HG03025 (cell line): ENCODE data around the gene PRKN.
"Not testable (repeated sequence)": the region's sequence is repeated elsewhere in the genome, so short reads cannot be mapped to it uniquely, and the experiment has no call there.

Experiments used
- ATAC-seq: cut with Tn5 transposase; IDR thresholded peaks from one replicate; pipeline ENCODE4 v1.9.1; 2021; ENCODE audit warnings: mild to moderate bottlenecking, moderate library complexity; ENCODE audit not compliant: unreplicated experiment, low FRiP score

The PRKN gene

DNA sequence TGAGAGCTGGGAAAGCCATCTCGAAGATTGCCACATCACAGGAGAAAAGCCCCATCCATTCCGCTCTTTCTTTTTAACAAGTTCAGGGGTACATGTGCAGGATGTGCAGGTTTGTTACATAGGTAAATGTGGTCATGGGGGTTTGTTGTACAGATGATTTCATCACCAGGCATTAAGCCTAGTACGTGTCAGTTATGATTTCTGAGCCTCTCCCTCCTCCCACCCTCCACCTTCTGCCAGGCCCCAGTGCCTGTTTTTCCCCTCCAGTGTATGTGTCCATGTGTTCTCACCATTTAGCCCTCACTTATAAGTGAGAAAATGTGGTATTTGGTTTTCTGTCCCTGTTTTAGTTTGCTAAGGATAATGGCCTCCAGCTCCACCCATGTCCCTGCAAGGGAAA, 887.2 kb downstream of the PRKN start:
- no peak for ATAC-seq

DNA sequence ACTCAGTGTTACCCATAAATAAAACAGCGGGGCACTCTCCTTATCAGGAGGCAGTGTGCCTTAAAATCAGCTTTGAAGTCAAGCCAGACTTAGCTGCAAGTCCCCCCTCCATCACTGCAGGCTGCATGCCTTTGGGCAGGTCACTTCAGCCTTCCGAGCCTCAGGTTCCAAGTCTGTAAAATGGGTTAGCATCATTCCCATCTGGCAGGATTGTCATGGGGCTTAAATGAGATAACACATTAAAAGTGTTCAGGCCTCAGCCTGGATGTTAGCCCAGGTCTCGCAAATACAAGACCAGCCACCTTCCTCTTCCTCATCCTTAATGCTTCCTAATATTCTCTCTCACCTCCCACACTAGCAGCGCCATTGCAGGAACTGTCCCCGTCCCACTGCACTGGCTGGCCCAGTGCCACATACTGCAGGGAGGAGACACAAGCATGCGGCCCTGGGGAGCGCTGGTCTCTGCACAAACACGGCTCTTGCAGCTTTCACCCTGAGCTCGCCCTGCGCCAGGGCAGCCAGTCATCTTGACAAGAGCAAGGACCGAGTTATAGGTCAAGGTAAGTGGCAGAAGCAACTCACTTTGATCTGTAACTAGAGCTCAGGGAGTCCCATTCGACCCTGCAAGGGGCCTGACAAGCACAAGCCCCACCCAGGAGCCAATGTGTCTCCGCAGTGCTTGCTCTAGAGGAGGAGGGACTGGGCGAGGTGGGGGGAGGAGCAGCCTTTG, 889.1 kb downstream of the PRKN start:
- ATAC-seq: no peak

DNA sequence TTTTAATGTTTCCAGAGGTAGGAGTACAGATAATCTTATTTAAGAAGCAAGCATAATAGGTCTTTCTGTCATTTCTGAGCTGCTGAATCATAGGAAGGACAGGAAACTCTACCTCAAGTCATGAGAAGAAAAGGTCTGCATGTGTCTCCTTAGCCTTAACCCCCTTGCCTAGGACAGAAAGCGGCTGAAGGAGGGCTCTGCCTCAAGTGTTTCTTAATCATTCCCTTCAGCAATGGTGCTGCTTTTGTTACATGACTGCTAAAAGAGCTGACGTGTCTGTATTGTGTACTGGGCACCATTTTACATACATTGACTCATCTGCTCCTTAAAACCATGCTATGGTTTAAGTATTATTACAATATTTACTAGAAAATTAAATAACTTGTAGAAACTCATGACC, 889.7 kb downstream of the PRKN start:
- no peak for ATAC-seq

DNA sequence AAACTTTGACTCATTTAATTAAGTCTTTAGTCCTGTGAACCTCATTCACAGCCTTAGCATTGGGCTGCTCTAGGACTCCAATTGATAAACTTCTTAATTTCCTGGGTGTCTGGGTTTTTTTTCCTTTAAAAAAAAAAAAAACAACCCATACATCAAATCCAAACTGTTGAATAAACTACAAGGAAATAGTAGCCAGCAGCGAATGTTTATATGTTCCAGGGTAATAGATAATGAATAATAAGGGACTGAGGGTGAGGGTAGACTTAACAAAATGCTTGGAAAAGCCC, 890.2 kb downstream of the PRKN start:
- ATAC-seq: no peak

DNA sequence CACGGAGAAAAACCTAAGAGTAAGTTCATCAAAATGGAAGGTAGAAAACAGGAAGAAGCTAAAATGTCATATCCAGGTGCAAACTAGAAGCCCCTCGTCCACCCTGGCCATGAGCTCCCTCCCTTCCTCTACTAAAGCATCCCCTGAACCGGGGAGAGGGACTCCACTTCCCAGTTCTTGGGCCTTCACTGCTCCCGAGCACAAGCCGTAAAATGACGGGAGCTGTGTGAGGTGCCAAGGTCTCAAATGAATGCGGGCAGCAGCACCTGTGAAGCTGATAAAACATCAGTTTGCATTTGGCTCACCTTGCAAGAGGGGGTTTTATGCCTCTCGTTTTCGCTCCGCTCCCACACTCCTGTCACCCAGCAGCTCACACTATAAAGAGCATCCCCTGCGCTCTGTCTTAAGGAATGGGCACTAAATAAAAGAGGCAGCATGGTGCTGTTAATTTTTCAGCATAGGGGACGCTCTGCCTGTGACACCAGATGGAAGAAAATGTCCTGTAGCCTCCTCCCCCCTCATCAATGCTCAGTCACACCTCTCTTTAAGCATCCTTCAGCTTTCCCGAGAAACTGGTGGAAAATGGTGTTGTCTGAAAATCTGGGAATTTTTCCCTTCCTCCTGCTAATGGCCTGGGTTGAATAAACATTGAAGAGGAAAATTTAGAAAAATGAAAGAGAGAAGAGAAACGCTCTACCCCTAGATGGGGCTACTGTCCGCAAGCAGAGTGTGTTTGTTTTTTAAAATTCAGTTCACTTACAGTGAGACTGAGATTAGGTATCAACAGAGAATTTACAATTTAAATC, 890.7 kb downstream of the PRKN start:
- no peak for ATAC-seq

DNA sequence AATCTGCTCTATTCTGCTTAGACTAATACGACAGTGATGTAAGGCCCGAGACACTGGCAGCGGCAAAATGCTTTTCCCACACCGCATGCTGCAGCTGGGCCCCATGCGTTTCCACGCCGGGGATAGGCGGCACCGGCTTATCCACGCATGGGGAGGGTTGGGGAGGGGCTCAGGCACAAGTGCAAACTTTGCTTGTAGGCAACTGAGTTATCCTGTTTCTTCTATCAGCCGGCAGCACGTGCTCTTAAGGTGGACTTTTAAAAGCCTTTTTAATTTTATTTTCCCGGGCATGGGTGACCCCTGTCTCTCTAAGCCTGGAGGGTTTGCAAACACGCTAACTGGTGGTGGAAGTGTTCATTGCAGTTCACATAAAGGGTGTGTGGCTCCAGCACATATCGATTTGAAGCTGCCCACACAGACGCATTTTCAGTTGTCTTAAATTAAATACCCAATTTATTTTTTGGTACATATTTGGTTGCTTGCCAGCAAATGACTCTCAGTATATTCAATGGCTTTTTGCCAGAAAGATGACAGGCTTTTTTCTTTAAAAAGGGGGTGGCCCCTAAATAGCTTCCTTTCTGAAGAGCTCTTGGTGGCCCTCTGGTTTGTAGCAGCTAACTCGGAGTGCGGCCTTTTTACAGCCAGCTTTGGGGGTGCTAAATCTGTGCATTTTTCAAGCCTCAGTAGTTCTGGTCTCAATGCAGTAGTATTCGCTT, 891.9 kb downstream of the PRKN start:
- no peak for ATAC-seq

DNA sequence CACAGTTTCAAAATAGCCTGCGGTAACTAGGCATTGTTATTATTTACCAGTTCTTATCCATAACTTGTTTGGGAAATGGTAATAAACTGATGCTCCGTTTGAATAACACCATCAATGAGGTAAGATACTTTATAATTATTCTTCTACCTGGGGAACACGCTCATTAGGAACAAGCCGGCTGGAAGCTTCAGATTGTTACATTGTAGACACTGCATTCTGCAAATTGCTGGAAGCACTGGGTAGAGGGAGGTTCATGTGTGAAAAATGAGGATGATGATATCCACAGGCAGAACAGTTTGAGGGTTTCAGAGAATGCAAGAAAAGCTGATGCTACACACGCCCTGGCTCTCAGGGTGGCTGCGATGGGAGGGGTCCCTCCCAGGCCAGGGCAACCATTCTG, 893.1 kb downstream of the PRKN start:
- no peak for ATAC-seq

DNA sequence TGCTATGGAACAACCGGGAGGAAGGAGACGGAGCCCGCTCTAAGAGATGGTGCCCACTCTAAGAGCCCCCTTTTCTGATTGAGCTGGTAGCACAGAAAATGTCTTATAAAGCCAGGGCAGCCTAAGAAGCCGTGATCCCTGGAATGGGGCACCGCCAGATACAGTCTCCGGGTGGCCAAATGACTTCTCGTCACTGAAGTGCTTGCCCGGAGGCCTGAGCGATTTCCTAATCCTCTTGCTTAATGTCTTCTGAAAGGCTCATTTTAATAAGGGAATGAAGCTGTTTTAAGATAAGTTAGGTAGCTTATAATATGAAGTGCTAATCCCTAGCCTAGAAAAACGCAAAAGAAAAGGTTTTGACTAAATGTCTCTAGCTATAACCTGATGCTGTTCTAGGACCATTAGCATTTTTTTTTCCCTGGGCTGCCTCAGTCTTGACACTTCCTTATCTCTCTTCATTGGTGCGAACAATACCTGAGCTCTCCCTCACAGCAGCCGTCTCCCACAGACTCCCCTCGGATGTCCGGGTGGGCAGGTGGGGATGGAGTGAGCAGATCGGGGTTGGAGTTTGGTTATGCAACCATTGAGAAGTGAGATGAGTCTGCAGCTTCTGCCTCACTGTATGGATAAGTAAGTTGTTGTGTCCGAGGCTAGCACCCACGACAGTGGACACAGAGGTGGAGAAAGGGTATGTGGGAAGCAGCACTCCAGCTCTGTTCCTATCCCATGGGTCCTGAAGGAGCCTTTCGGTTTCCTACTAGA, 894.3 kb downstream of the PRKN start:
- no peak for ATAC-seq

DNA sequence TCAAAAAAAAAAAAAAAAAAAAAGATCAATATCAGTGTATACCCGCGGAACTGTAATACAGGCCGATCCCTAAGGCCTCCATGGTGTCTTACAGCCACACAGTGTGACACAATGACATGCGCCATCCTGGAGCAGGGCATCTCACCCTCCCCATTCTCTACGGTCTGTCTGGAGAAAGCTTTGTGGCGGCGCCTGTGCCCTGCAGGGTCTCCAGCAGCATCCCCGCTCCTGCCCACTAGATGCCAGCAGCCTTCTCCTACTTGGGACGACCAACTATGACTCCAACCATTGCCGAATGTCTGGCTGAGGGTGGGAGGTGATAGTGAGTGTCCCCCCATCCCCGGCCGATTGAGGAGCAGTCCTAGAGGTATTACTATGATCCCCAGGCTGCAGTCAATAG, 894.9 kb downstream of the PRKN start:
- no peak for ATAC-seq

DNA sequence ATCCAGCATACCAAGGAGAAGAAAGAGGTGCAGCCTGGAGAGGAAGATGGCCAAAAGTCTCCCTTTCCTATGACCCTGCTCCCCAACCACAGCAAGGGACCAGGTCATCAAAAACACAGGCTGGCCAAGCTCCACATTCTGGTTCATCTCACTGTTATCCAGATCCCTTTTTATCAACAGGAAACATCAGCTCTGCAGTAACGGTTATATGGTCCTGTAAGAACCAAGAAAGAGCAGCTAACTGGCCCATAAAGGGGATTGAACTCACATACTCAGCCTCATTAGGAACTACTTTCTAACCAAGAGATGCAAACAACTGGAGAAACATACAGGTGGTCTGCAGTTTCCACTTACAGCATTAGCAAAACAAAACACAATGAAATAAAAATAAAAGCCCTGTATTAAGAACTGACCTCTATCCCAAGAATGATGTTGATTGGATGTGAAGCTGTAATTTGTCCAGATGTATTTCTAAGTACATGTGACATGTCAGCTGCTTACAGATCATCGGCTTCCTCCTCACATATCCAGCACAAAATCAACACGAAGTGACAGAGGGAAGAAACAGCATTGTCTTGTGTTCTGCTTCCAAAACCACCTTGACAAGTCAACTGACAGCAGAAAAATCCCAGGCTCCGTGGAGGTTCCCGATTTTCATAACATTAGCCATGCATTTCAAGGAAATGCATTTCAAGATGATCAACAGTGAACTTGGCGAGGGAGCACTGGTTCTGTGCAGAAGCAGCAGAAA, 896.5 kb downstream of the PRKN start:
- no peak for ATAC-seq

DNA sequence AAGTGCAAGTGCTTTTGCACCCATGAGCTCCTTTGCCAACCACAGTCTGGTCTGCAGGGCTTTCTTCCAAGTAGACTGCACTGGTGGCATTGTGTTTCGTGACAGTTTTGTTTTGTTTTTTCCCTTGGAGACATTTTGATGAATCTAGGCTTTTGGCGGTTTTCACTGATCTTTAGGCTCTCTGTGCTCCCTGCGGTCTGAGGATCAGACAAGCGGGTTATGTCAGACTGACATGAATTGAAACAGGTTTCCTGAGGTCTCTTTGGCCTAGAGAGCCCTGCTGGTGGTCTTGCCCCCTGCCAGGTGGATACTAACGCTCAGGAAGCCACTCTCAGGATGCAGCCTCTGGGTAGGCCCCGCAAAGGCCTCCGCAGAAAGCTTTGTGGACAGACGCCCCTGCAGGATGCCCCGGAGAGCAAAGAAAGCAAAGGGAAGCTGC, 898.3 kb downstream of the PRKN start:
- ATAC-seq: no peak

DNA sequence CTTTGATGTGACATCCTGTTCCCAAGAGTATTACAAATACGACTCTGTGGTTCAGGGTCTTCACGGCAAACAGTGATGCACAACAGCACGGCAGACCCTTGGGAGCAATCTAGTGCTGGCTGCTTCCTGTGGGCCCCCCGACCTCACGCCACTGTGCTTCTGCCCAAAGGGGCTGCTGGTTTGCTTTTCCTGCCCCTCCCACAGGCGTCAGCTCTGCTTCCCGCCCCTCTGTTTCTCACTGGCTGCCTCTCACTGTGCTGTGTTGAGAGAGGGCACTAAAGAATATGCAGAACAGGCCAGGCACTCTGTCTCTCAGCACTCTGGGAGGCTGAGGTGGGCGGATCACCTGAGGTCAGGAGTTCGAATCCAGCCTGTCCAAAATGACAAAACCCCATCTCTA, 899.2 kb downstream of the PRKN start:
- no peak for ATAC-seq

DNA sequence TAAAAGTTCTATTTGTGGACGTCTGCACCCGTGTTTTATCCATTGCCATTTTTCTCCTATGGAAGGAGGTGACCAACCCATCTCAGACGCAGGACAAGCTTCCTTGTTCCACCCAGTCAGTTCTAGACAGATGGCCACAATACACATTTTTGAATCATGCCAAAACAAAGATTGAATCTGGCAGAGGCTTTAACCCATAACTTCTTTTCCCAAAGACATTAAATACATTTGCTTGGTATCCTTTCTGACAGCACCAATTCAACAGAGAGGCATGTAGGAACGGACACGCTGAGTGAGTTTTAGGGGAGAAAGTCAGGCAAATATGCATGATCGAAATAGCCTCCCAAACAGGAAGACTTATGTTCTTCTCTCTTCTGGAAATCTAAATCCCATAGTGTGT, 901.1 kb downstream of the PRKN start:
- ATAC-seq: no peak

DNA sequence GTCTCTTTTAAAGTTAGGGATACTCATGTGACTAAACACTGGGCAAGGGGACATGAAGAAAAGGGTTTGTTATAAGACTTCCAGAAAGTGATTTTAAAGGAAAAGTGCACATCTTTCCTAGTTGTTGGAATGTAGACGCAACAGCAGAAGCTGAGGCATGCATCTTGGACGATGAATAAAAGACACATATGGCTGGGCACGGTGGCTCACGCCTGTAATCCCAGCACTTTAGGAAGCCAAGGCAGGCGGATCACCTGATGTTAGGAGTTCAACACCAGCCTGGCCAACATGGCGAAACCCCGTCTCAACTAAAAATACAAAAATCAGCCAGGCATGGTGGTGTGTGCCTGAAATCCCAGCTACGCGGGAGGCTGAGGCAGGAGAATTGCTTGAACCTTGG, 905.4 kb downstream of the PRKN start:
- not testable (repeated sequence) for ATAC-seq

DNA sequence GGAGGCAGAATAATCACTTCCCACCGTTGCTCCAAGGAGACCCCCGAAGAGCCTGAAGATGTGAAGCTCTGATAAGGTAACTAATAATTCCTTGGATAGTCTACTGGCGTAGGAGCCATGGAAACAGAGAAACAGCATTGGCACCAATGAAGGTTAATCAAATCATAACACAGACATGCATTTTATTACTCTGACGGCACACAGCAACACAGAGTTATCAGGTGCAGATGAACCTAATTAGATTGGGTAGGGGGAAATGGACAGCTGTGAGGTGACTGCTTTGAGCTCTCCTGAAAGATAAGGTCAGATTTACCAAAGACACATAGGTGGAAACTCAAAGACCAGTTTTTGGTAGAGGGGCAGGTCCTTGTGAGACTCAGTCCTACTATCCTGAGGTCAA, 909.7 kb downstream of the PRKN start:
- ATAC-seq: no peak

DNA sequence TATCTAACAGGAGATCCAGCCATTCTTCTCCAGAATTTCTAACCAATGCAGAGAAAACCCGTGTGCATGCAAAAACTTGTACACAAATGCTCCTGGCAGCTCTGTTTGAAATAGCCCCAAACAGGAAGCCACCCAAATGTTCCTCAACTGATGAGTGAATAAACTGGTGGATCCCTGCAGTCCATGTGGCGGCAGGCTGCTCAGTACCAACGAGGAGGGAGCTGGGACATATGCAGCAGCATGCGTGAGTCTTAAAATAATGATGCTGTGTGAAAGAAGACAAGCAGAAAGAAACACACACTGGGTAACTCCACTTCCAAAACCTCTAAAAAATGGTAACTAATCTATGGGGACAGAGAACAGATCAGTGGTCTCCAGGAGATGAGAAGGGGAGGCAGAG, 911.6 kb downstream of the PRKN start:
- no peak for ATAC-seq

DNA sequence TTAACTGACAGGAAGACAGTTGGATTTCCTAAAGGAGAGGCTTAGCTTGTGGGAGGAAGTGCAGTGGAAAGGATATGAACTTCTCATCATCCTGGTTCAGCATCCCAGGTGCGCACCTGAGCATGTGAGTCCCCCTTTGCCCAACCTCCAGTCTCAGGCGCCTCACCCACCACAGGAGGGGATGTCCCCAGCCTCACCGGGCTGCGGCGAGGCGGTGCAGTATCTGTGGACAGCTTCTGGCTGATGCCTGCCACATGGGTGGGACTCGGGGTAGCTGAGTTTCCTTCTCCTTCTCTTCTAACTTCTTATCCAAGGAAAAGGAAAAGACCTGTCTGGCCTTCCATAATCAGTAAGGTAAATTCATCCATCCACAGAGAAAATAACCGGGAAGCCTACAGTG, 914.4 kb downstream of the PRKN start:
- ATAC-seq: no peak

DNA sequence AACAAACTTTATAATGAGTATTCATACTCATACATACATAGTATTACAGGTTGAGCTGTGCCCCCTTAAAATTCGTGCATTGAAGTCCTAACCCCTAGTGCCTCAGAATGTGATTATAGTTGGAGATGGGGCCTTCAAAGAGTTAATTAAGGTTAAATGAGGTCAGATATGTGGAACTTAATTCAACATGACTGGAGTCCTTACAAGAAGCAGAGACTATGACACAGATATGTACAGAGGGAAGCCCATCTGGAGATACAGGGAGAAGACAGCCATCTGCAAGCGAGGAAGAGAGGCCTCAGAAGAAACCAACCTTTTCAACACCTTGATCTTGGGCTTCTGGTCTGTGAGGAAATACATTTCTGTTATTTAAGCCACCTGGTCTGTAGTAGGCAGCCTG, 917.6 kb downstream of the PRKN start:
- ATAC-seq: no peak

DNA sequence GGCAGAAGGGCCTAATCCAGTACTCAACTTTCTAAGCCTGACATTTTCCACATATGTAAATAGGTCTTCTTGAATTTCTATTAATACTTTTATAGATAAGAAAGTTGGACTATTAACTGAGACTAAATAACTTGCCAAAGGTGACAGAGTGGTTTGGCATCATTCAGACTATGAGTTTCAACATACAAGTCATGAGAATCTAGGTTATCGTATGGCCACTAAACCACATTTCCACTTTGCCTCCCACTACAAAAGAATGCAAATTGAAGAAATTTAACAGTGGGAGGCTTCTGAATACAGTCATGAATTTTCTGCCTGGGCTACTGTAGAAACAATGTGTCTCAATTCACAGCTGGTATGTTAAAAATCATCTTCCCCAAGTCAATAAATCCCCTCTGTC, 922.7 kb downstream of the PRKN start:
- no peak for ATAC-seq

DNA sequence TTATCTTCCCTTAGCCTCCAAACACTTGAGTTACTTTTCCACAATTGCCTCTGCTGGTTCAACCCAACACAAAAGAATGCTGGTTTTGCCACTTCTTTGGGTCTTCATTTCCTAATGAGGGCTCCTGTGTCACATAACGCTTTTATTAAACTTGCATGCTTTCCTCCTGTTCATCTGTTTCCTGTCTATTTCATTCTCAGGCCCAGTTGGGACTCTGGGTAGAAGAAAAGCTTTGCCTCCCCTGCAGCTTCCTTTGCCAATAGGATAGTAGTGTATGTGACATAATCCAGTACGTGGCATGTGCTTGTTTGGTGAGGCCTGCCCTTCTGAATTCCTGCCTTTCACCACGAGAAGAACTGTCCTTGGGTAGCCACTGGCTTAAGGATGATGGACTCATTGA, 924.4 kb downstream of the PRKN start:
- ATAC-seq: no peak
